ENCODE measurements around the gene DNAJB11. TPM values are rescaled to one million over a fixed set of nuclear protein-coding genes. Genes with fewer than 3 reads are reported as not detected.

DNAJB11 gene
- total RNA-seq, 4 donors from 2014 or later = 39.5 to 65.3 (median 47.3) TPM

DNA sequence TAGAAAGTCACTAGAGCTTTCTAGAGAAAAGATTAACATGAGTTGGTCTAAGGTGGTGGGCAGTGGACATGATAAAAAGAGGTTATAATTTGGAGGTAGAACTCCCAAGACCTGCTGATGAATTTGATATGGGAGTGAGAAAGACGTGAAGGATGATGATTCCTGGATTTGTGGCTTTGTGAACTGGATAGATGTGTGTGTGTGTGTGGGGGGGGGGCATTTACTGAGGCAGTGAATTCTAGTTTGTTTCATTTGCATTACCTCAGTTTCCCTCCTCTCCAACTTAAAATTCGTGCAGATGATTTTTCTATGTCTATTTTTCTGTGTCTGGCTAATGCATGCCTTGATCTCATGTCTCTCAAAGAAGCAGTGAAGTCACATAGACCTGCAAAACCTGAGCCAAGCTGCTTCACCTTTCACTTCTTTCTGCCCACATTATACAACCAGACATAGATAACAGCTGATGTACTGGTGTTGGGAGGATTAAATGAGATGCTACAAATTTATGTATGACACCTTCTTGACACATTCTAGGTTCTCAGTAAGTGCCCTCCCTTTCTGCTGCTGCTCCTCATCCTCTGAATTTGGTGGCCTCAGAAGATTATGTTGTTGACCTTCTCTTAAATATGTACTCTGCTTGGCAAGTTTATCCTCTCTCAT lies 52.3 kb downstream of the DNAJB11 start:
- TF ChIP-seq POLR2A (IDR thresholded peaks at IDR 0.05) (no peak), CTCF (IDR thresholded peaks at IDR 0.05) (no peak)
- Histone ChIP-seq H3K4me1 (peaks cover 0 to 2% (median 0%) of the 10 kb centered on the region in 3 donors), H3K36me3 (no peaks in the 10 kb centered on the region), H3K27ac (no peak overlapping the region), H3K4me3 (no peak overlapping the region), H3K9me3 (no peaks in the 10 kb centered on the region), H3K27me3 (peaks cover 0 to 28% (median 0%) of the 10 kb centered on the region in 4 donors)
- intact Hi-C loops (cut with DNase I) = no loop called here
- no peak for DNase-seq
- WGBS, 2 donors = 49 to 59% methylated on average over 2 of the region's 2 CpGs

DNA sequence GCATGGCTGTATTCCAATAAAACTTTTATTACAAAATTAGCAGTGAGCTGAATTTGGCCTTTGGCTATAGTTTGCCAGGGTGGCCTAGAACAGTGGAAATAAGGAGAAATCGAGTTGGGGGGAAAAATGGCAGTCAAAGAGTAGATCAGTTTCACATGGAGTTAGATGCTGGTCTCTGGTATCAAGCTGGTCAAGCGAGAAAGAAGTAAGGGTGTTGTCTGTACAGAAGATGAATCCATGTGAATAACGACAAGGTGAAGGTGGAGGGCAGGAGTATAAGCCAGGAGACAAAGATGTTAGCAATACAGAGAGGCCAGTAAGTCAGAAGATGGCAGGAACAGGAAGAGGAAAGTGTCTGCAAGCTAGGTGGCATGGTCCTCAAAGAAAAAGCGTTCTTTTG lies 54.1 kb downstream of the DNAJB11 start:
- no peak for TF ChIP-seq CTCF (IDR thresholded peaks at IDR 0.05)
- no peak for TF ChIP-seq POLR2A (IDR thresholded peaks at IDR 0.05)
- no peak for DNase-seq
- Histone ChIP-seq H3K27me3 (peaks cover 0 to 16% (median 0%) of the 10 kb centered on the region in 4 donors), H3K27ac (no peak overlapping the region), H3K4me3 (no peak overlapping the region), H3K4me1 (no peaks in the 10 kb centered on the region), H3K36me3 (no peaks in the 10 kb centered on the region), H3K9me3 (no peaks in the 10 kb centered on the region)
- intact Hi-C loops (cut with DNase I) = no loop called here
- 68 to 75% methylated on average over 4 of the region's 4 CpGs for WGBS, 2 donors

GRCh38 chr3:186625600-186626042 lies 55.1 kb downstream of the DNAJB11 start:
- DNase-seq = no peak

DNA sequence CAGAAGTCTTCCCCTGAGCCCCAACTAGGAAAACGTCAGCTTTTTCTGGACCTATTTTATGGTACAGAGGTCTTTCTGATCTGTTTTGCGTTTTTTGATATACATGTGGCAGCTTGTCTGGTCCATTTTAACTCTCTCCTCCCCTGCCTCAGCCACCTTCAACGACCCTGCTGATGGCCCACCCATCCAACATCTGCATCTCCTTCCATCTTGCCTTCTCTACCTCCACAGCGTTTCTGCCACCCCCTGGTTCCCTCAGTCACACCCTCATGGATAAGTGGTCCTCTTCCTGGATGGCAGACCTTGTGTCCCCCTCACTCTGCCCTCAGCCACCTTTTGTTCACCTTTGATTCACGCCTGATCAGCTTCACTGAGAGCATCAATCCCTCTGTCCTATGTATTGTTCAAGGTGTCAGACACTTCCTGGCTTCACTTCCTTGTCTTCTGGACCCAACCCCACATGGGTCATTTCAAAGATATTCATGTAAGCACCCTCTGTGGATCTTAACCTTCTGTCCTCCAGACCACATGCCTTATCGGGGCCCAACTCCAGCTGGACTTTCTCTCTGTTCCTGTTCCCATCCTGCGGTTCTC lies 55.8 kb downstream of the DNAJB11 start:
- Histone ChIP-seq H3K36me3 (no peaks in the 10 kb centered on the region), H3K4me3 (no peak overlapping the region), H3K4me1 (no peaks in the 10 kb centered on the region), H3K27ac (peak overlapping the region in 1 of 4 donors; percentile 25), H3K9me3 (no peaks in the 10 kb centered on the region), H3K27me3 (peaks cover 0 to 6% (median 0%) of the 10 kb centered on the region in 4 donors)
- TF ChIP-seq CTCF (IDR thresholded peaks at IDR 0.05) (no peak), POLR2A (IDR thresholded peaks at IDR 0.05) (no peak)
- intact Hi-C loops (cut with DNase I) = no loop called here
- WGBS, 2 donors = 55 to 60% methylated on average over 7 of the region's 7 CpGs
- no peak for DNase-seq

More at GRCh38 chr3:186625600-186626042, 55.1 kb downstream of the DNAJB11 start:
- no peaks in the 10 kb centered on the region for H3K36me3 ChIP-seq
- no peaks in the 10 kb centered on the region for H3K9me3 ChIP-seq
- no peak overlapping the region for H3K4me3 ChIP-seq
- H3K27ac ChIP-seq = no peak overlapping the region
- TF ChIP-seq CTCF (IDR thresholded peaks at IDR 0.05) (no peak), POLR2A (IDR thresholded peaks at IDR 0.05) (no peak)
- 64 to 77% methylated on average over 4 of the region's 4 CpGs for WGBS, 2 donors
- no peaks in the 10 kb centered on the region for H3K4me1 ChIP-seq
- intact Hi-C loops (cut with DNase I) = no loop called here
- peaks cover 0 to 9% (median 0%) of the 10 kb centered on the region in 4 donors for H3K27me3 ChIP-seq

GRCh38 chr3:186627852-186628414 lies 57.4 kb downstream of the DNAJB11 start:
- WGBS, 2 donors = 93 to 95% methylated on average over 7 of the region's 7 CpGs
- Histone ChIP-seq H3K9me3 (no peaks in the 10 kb centered on the region), H3K4me1 (peaks cover 0 to 1% (median 0%) of the 10 kb centered on the region in 3 donors), H3K36me3 (no peaks in the 10 kb centered on the region), H3K27ac (no peak overlapping the region), H3K4me3 (no peak overlapping the region), H3K27me3 (peaks cover 0 to 6% (median 0%) of the 10 kb centered on the region in 4 donors)
- intact Hi-C loops (cut with DNase I) = no loop called here
- no peak for DNase-seq
- TF ChIP-seq POLR2A (IDR thresholded peaks at IDR 0.05) (no peak), CTCF (IDR thresholded peaks at IDR 0.05) (no peak)
